GM19468 (cell line): ENCODE data around the gene ODAD2.

Source experiments
- ATAC-seq: cut with Tn5 transposase; IDR thresholded peaks from one replicate; pipeline ENCODE4 v1.9.1; 2021; ENCODE audit warnings: mild to moderate bottlenecking, moderate library complexity, moderate number of reproducible peaks; ENCODE audit not compliant: unreplicated experiment; ENCODE audit errors: extremely low read depth

Gene ODAD2

GRCh38 chr10:27784272-27784671 is 214.6 kb downstream of the ODAD2 start:
- ATAC-seq: no peak

GRCh38 chr10:27783660-27784059 is 215.2 kb downstream of the ODAD2 start:
- ATAC-seq: peak; percentile 26

- no peak for ATAC-seq
These were observed 219.3 kb downstream of the ODAD2 start for GRCh38 chr10:27779462-27780015.

GRCh38 chr10:27774831-27775230 is 224.0 kb downstream of the ODAD2 start:
- ATAC-seq: no peak

GRCh38 chr10:27771231-27771630 is 227.6 kb downstream of the ODAD2 start:
- no peak for ATAC-seq

- ATAC-seq: no peak
These were observed 228.7 kb downstream of the ODAD2 start for GRCh38 chr10:27770181-27770580.
